GM21619 (cell line): Measurements from ENCODE around the gene SLC10A4.
"Not testable (repeated sequence)": the region's sequence is repeated elsewhere in the genome, so short reads cannot be mapped to it uniquely, and the experiment has no call there.

ENCODE experiments used
- ATAC-seq: cut with Tn5 transposase; IDR thresholded peaks from one replicate; pipeline ENCODE4 v1.9.1; 2021; ENCODE audit not compliant: unreplicated experiment

The SLC10A4 gene

GRCh38 chr4:48483006-48483776 lies at the start of gene SLC10A4:
Gene SLC10A4, plus strand, starts transcription at chr4:48483343. Its CDS starts 219 bp downstream, at chr4:48483562.
- no peak for ATAC-seq

GRCh38 chr4:48436318-48436717 lies 46.8 kb upstream of the SLC10A4 start:
- no peak for ATAC-seq

- no peak for ATAC-seq
Measured at GRCh38 chr4:48439988-48440387, 43.2 kb upstream of the SLC10A4 start.

GRCh38 chr4:48440914-48441313 lies 42.2 kb upstream of the SLC10A4 start:
- ATAC-seq: not testable (repeated sequence)

- no peak for ATAC-seq
Measured at GRCh38 chr4:48445704-48446103, 37.4 kb upstream of the SLC10A4 start.

GRCh38 chr4:48446642-48447041 lies 36.5 kb upstream of the SLC10A4 start:
- ATAC-seq: no peak

- ATAC-seq: no peak
Measured at GRCh38 chr4:48449151-48449550, 34.0 kb upstream of the SLC10A4 start.

- no peak for ATAC-seq
Measured at GRCh38 chr4:48450740-48451139, 32.4 kb upstream of the SLC10A4 start.

- ATAC-seq: not testable (repeated sequence)
Measured at GRCh38 chr4:48451656-48452055, 31.5 kb upstream of the SLC10A4 start.

- ATAC-seq: no peak
Measured at GRCh38 chr4:48454591-48454990, 28.6 kb upstream of the SLC10A4 start.

GRCh38 chr4:48461000-48461399 lies 22.1 kb upstream of the SLC10A4 start:
- no peak for ATAC-seq

GRCh38 chr4:48462363-48462762 lies 20.8 kb upstream of the SLC10A4 start:
- ATAC-seq: no peak

- no peak for ATAC-seq
Measured at GRCh38 chr4:48467442-48467841, 15.7 kb upstream of the SLC10A4 start.

- ATAC-seq: no peak
Measured at GRCh38 chr4:48467891-48468290, 15.3 kb upstream of the SLC10A4 start.

- ATAC-seq: no peak
Measured at GRCh38 chr4:48470137-48470536, 13.0 kb upstream of the SLC10A4 start.

GRCh38 chr4:48470570-48470969 lies 12.6 kb upstream of the SLC10A4 start:
- no peak for ATAC-seq

- ATAC-seq: no peak
Measured at GRCh38 chr4:48472794-48473193, 10.3 kb upstream of the SLC10A4 start.

- no peak for ATAC-seq
Measured at GRCh38 chr4:48475770-48476169, 7.4 kb upstream of the SLC10A4 start.

GRCh38 chr4:48478273-48478672 lies 4.9 kb upstream of the SLC10A4 start:
- no peak for ATAC-seq

- no peak for ATAC-seq
Measured at GRCh38 chr4:48481581-48481980, 1.6 kb upstream of the SLC10A4 start.

GRCh38 chr4:48483777-48484493 lies 792 bp downstream of the SLC10A4 start:
- no peak for ATAC-seq

GRCh38 chr4:48484494-48485168 lies 1.5 kb downstream of the SLC10A4 start:
- ATAC-seq: no peak
